ENCODE data around the gene CNIH1.

DNA sequence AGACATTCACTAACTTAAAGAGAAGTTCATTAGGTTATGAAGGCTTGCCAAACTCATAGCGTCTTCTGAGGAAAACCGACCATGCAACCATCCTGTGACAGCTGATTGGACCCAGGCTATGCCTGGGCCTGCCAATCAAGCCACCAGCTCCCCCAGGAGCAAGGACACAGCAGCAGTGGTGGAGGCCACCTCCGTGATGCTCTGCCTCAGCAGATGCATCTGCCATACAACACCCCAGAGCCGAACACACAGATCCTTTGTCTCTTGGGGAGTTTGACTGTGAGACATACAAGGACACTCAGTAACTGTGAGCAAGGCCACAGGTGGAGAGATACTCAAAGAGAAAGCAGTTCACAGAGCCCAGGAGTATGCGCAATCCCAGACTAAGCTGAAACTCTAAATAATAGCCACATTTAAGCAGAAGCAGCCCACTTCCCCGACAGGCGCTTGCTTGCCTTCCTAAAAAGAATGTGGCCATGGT lies 10.0 kb upstream of the CNIH1 start:
- TF ChIP-seq, protein P1, sequence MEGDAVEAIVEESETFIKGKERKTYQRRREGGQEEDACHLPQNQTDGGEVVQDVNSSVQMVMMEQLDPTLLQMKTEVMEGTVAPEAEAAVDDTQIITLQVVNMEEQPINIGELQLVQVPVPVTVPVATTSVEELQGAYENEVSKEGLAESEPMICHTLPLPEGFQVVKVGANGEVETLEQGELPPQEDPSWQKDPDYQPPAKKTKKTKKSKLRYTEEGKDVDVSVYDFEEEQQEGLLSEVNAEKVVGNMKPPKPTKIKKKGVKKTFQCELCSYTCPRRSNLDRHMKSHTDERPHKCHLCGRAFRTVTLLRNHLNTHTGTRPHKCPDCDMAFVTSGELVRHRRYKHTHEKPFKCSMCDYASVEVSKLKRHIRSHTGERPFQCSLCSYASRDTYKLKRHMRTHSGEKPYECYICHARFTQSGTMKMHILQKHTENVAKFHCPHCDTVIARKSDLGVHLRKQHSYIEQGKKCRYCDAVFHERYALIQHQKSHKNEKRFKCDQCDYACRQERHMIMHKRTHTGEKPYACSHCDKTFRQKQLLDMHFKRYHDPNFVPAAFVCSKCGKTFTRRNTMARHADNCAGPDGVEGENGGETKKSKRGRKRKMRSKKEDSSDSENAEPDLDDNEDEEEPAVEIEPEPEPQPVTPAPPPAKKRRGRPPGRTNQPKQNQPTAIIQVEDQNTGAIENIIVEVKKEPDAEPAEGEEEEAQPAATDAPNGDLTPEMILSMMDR (IDR thresholded peaks at IDR 0.05), result no peak
- no peak for TF ChIP-seq POLR2A (IDR thresholded peaks at IDR 0.05)
